Measurements from ENCODE around the gene TBCB.
"Not testable (repeated sequence)": the region's sequence is repeated elsewhere in the genome, so short reads cannot be mapped to it uniquely, and the experiment has no call there.

The TBCB gene

DNA sequence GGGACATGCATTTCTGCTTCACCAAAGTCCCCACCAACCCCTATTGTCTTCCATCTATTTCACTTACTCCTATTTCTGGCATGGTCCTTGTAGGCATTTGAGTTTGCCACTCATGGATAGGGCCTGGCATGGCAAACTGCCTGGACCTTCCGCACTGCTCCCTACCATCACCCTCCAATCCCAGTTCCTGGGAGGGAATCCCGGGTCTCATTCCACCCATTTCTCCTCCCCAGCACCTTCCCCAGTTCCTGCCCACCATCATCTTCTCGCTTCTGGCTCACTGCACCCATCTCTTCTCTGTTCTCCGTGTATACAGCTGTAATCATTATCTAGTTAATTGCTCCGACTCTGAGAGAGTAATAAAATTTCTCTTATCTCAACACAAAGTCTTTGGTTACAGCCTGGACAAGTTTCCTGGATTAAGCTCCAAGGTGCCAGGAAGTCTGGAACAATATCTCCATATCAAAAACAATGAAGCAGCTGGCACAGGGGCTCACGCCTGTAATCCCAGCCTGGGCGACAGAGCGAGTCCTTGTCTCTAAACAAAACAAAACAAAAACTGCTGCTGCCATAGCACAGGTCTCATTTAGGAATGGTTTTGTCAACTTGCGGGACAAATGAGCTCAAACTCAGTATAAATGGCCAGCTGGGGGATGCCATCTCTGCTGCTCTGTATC, 54.0 kb downstream of the TBCB start:
- no peak for DNase-seq (ENCODE audit: low read depth in 1 of 2, low spot score in 1 of 2)

DNA sequence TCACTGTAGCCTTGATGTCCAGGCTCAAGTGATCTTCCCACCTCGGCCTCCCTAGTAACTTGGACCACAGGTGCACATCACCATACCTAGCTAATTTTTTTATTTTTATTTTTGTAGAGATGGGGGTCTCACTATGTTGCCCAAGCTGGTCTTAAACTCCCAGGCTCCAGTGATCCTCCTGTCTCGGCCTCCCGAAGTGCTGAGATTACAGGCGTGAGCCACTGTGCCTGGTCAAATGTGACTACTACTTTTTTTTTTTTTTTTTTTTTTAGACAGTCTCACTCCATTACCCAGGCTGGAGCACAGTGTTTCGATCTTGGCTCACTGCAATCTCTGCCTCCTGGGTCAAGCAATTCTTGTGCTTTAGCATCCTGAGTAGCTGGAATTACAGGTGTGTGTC, 57.6 kb downstream of the TBCB start:
- DNase-seq (ENCODE audit: low read depth in 1 of 2, low spot score in 1 of 2) = no peak

DNA sequence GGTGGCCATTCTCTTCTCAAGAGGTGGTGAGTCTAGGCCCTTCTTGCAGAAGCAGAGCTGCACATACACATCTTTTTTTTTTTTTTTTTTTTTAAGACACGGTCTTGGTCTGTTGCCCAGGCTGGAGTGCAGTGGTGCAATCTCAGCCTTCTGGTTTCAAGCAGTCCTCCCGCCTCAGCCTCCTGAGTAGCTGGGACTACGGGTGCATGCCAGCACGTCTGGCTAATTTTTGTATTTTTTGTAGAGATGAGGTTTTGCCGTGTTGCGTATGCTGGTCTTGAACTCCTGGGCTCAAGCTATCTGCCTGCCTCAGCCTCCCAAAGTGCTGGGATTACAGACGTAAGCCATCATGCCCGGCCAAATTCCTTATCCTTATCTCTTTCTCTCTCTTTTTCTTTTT, 58.6 kb downstream of the TBCB start:
- DNase-seq (ENCODE audit: low read depth in 1 of 2, low spot score in 1 of 2) = not testable (repeated sequence)

All from activated T-helper 1 cell treated with anti-CD3 and anti-CD28 coated beads, Interleukin-2, amount 50 U/mL, for 16 hours (primary cell).